ENCODE results near the gene KCTD19.

Gene KCTD19

GRCh38 chr16:67283039-67283825 lies 43.3 kb downstream of the KCTD19 start:
- no peak for DNase-seq (ENCODE audit: low read depth)

DNA sequence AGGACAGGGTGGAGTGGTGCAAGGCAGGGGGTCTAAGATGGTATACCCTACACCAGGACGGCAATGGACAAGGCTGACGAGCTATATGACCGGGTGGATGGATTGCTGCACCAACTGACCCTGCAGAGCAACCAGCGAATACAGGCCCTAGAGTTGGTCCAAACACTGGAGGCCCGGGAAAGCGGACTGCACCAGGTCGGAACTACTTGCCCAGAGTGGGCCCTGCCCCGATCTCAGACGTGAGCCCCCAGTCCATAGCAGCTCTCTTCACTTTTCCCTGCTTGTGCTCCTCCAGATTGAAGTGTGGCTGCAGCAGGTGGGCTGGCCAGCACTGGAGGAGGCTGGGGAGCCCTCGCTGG lies 44.1 kb downstream of the KCTD19 start:
- no peak for DNase-seq (ENCODE audit: low read depth)

DNA sequence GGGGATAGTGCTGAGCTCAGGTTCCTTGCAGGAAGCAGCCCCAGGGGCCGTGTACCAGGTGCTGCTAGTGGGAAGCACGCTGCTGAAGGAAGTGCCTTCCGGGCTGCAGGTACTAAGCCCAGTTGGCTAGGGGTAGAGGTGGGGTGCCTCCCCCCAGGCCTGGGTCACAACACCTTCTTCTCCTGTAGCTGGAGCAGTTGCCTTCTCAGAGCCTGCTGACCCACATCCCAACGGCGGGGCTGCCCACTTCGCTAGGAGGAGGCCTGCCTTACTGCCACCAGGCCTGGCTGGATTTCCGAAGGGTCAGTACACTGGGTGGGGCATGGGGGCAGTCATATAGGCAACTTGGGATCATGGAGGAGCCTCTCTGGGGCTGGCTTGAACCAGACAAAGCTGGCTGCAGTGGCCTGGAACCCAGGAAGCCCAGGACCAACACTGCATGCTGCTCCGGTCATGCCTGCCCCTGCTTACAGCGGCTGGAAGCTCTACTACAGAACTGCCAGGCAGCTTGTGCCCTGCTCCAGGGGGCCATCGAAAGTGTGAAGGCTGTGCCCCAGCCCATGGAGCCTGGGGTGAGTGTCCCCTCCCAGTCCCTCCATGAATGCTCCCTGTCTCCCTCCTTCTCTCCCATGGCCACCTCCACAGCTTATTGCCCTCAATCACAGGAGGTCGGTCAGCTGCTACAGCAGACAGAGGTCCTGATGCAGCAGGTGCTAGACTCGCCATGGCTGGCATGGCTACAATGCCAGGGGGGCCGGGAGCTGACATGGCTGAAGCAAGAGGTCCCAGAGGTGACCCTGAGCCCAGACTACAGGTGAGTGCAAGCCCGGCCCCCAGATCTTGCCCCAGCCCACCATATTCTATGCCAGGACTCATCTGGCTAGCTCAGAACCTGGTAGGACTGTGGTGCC lies 44.8 kb downstream of the KCTD19 start:
- no peak for DNase-seq (ENCODE audit: low read depth)

DNA sequence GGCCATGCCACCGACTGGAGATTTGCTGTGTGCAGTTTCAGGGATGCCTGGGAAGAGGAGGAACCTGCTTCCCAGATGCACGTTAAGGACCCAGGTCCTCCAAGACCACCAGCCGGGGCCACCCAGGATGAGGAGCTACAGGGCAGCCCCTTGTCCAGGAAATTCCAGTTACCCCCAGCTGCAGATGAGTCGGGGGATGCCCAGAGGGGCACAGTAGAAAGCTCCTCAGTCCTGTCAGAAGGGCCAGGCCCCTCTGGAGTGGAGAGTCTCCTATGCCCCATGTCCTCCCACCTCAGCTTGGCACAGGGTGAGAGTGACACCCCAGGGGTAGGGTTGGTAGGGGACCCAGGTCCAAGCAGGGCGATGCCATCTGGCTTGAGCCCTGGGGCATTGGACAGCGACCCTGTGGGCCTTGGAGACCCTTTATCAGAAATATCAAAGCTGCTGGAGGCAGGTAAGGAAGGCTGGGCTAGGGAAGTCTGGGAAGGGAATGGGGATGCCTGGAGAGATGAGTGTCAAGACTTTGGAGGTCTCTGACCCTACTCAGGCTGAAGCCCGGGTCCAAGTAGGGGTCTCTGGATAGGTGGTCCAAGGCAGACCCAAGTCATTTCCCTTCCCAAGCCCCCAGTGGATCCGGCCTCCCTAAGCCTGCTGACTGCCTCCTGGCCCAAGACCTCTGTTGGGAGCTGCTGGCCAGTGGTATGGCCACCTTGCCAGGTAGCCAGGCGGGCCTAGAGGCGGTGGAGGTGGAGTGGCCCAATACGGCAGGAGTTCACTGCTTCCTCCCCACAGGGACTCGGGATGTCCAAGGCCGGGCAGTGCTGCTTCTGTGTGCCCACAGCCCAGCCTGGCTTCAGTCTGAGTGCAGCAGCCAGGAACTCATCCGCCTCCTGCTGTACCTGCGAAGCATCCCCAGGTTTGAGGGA lies 46.2 kb downstream of the KCTD19 start:
- DNase-seq (ENCODE audit: low read depth): no peak

DNA sequence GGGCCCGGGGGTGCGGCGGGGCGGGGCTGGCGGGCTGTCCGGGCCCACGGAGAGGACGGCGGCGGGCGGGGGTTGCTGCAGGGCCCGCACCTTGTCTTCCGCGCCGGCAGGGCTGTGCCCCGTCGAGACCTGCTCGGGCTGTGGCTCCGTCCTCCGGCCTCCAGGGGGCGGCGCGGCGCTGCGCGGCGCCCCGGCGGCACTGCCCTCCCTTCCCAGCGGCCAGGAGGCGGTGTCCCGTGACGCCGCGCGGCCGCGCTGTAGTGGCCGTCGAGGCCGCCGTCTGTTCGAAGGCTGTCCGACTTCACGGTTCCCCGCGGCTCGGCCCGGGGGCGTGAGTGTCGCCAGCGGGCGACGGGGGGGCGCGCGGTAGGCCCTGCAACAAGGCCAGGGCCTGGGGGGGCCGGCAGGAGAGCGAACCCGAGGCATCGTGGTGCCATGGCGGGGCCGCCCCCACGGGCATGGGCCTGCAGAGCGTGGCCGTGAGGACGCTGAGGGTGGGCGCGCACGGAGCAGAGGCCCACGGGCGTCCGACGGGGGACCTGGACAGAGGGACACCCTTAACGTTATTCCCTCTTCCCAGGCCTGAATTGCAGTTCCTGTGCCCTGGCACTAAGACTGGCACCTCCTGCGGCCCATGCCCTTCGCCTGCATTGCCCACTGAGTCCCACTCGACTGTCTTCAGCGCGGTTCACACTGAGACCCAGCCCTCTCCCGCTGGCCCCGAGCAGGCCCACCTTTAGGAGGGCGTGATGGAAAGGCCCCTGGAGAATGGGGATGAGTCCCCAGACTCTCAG lies 47.0 kb downstream of the KCTD19 start, which contains the start of gene PLEKHG4:
TSS of gene PLEKHG4 (plus strand) at position 237 of the 794 bp plus-strand sequence. CDS start at position 750, 513 bp downstream.
- DNase-seq (ENCODE audit: low read depth): peak; percentile 75

GRCh38 chr16:67278773-67279295 lies 47.7 kb downstream of the KCTD19 start:
- DNase-seq (ENCODE audit: low read depth): peak; percentile 19

DNA sequence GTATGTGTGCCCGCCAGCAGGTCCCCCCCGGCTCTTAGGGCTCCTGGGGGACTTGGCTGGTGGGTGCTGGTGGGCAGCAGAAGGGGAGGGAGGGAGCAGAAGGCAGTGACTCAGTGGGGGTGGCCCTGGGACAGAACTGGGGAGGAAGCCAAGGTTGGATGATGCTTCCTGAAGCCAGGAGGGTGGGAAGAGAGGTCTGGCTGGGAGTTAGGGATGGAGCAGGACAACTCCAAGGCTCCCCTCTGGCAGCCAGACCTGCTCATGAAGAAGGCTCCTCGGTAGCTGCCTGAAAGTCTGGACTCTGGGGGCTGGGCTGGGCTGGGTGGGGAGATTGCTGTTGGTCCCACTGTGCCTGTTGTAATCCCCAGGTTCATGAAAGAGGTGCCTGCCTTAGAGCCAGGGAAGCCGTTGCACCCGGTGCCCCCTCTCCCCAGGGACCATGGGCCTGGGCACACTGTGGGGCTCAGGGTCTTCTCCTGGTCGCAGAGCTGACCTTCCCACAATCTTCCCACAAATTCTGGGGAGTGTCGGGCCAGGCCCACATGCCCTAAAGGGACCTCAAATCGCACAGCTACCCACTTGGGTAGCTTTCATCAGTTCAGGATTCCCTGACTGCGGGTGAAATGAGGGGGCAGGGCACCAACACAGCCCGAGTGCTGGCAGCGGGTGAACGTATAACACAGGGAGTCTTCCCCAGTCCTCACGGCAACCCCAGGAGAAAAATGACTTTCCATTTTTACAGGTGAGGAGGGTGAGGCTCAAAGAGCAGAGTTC lies 48.4 kb downstream of the KCTD19 start:
- DNase-seq (ENCODE audit: low read depth): no peak

GRCh38 chr16:67277294-67277998 lies 49.1 kb downstream of the KCTD19 start:
- no peak for DNase-seq (ENCODE audit: low read depth)

- DNase-seq (ENCODE audit: low read depth): no peak
Measured at GRCh38 chr16:67275321-67275720, 51.2 kb downstream of the KCTD19 start.

- DNase-seq (ENCODE audit: low read depth): no peak
Measured at GRCh38 chr16:67271446-67271845, 55.1 kb downstream of the KCTD19 start.

GRCh38 chr16:67270931-67271338 lies 55.6 kb downstream of the KCTD19 start:
- DNase-seq (ENCODE audit: low read depth): no peak

- no peak for DNase-seq (ENCODE audit: low read depth)
Measured at GRCh38 chr16:67269766-67270165, 56.8 kb downstream of the KCTD19 start.

DNA sequence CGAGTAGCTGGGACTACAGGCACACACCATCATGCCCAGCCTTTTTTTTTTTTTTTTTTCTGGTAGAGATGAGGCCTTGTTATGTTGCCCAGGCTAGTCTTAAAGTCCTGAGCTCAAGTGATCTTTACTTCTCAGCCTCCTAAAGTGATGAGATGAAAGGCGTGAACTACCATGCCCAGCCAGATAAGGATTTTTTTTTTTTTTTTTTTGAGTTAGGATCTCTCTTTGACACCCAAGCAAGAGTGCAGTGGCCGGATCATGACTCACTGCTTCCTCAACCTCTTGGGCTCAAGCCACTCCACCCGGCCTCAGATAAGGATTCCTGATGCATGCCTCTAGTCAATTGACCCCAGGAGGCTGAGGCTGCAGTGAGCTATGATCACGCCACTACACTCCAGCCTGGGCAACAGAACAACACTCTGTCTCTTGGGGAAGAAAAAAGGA lies 58.4 kb downstream of the KCTD19 start:
- no peak for DNase-seq (ENCODE audit: low read depth)

DNA sequence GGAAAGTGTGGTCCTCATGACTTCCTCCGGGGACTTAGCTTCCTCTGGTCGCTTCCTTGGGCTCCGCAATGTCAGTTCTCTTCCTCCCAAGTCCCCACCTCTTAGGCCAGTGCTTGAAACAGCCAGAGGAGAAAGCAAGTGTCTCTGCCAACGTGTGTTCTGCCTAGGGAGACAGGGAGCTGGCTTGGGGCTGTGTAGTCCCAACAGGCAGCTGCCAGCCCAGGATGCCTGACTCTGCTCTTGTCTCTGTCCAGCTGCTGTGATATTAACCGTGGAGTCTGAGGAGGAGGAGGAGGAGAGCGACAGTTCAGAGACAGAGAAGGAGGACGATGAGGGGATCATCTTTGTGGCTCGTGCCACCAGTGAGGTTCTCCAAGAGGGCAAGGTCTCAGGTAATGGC lies 60.7 kb downstream of the KCTD19 start:
- DNase-seq (ENCODE audit: low read depth): no peak

- DNase-seq (ENCODE audit: low read depth): no peak
Measured at GRCh38 chr16:67264866-67265265, 61.7 kb downstream of the KCTD19 start.

GRCh38 chr16:67264277-67264676 lies 62.3 kb downstream of the KCTD19 start:
- no peak for DNase-seq (ENCODE audit: low read depth)

DNA sequence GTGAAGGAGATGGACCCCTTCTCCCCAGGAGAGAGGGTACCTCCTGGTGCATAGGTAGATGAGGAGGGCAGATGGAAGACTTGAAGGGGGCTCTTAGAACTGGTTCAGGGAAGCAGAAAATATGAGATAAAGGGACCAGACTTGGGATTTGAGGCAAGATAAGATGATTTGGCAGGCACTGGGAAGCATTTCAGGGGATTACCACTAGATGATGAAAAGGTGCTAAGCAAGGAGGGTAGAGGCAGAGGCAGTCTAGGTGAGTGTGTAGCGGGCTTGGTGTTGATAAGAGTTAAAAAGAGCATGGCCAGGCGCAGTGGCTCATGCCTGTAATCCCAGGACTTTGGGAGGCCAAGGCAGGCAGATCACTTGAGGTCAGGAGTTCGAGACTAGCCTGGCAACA lies 63.3 kb downstream of the KCTD19 start:
- no peak for DNase-seq (ENCODE audit: low read depth)

- no peak for DNase-seq (ENCODE audit: low read depth)
Measured at GRCh38 chr16:67260426-67261063, 66.0 kb downstream of the KCTD19 start.

GRCh38 chr16:67259705-67260104 lies 66.8 kb downstream of the KCTD19 start:
- no peak for DNase-seq (ENCODE audit: low read depth)

Measured in stimulated activated CD4-positive, alpha-beta T cell treated with anti-CD3 and anti-CD28 coated beads, Interleukin-2, amount 100 ng/mL, for 4 hours (primary cell).